Loucy (cell line): ENCODE results near the gene GUCY1A2.

Experiments used
- H2AFZ ChIP-seq: fragments of 200-600 bp; sonication (generic); 2 replicates; pipeline ENCODE4 v1.6.0; 2016; ENCODE audit warnings: antibody characterized with exemption, mild to moderate bottlenecking, low read length, moderate library complexity
- H3F3A ChIP-seq: fragments of 200-600 bp; 2 replicates; pipeline ENCODE4 v1.6.0; 2016; ENCODE audit warnings: antibody characterized with exemption, low read depth, mild to moderate bottlenecking
- H3K27me3 ChIP-seq: fragments of 200-600 bp; sonication (generic); 2 replicates; pipeline ENCODE4 v1.6.1; 2014; ENCODE audit warnings: low read length, mild to moderate bottlenecking; ENCODE audit not compliant: insufficient read depth, poor library complexity, severe bottlenecking
- H3K36me3 ChIP-seq: fragments of 200-600 bp; sonication (generic); 2 replicates; pipeline ENCODE4 v1.6.1; 2016; ENCODE audit warnings: low read length; ENCODE audit not compliant: insufficient read depth
- H3K4me1 ChIP-seq: fragments of 200-600 bp; sonication (generic); 2 replicates; pipeline ENCODE4 v1.5.1; 2014; ENCODE audit warnings: low read length, mild to moderate bottlenecking; ENCODE audit not compliant: insufficient read depth, poor library complexity, severe bottlenecking
- H3K4me2 ChIP-seq: fragments of 200-600 bp; sonication (generic); 2 replicates; pipeline ENCODE4 v1.6.0; 2014; ENCODE audit warnings: antibody characterized with exemption, low read length, low read depth, mild to moderate bottlenecking; ENCODE audit not compliant: poor library complexity, severe bottlenecking
- H3K4me3 ChIP-seq: fragments of 200-600 bp; sonication (generic); 2 replicates; pipeline ENCODE4 v1.5.1; 2014; ENCODE audit warnings: low read length, mild to moderate bottlenecking, mixed read lengths; ENCODE audit not compliant: poor library complexity, severe bottlenecking
- H3K79me2 ChIP-seq: fragments of 200-600 bp; sonication (generic); 2 replicates; pipeline ENCODE4 v1.6.1; 2014; ENCODE audit warnings: low read length; ENCODE audit not compliant: insufficient read depth
- H3K9ac ChIP-seq: fragments of 200-600 bp; sonication (generic); 2 replicates; pipeline ENCODE4 v1.6.0; 2014; ENCODE audit warnings: mild to moderate bottlenecking, low read depth, low read length, moderate library complexity; ENCODE audit not compliant: poor library complexity, severe bottlenecking
- H3K9me2 ChIP-seq: fragments of 200-600 bp; sonication (generic); replicated peaks from 2 replicates; pipeline ENCODE4 v1.6.1; 2016; ENCODE audit warnings: low read depth, low read length, mixed read lengths
- H3K9me3 ChIP-seq: fragments of 200-600 bp; sonication (generic); 2 replicates; pipeline ENCODE4 v1.6.1; 2014; ENCODE audit warnings: mild to moderate bottlenecking, antibody characterized with exemption, low read length, low read depth; ENCODE audit not compliant: insufficient read depth
- H4K20me1 ChIP-seq: fragments of 200-600 bp; sonication (generic); 2 replicates; pipeline ENCODE4 v1.6.0; 2014; ENCODE audit warnings: antibody characterized with exemption, low read length, mild to moderate bottlenecking; ENCODE audit not compliant: insufficient read depth, poor library complexity, severe bottlenecking
- CTCF ChIP-seq: fragments of 200-600 bp; sonication (generic); conservative IDR thresholded peaks from 2 replicates; pipeline ENCODE4 v1.5.1; 2014; ENCODE audit warnings: mild to moderate bottlenecking, antibody characterized with exemption, low read length
- EZH2phosphoT487 ChIP-seq: fragments of 200-600 bp; IDR thresholded peaks from 2 replicates; pipeline ENCODE4 v1.6.1; 2018; ENCODE audit warnings: antibody characterized with exemption, mild to moderate bottlenecking, moderate library complexity, borderline replicate concordance

The GUCY1A2 gene

GRCh38 chr11:106959800-106960199 is 58.5 kb downstream of the GUCY1A2 start:
- H3K4me1 ChIP-seq, result no peaks in the 10 kb centered on the region
- no peaks in the 10 kb centered on the region for H4K20me1 ChIP-seq
- TF ChIP-seq EZH2phosphoT487 (no peak), CTCF (no peak)
- no peaks in the 10 kb centered on the region for H3K27me3 ChIP-seq
- H3K36me3 ChIP-seq, result no peaks in the 10 kb centered on the region
- no peak overlapping the region for H3K4me3 ChIP-seq
- H3K9me2 ChIP-seq, result no peaks in the 10 kb centered on the region
- no peaks in the 10 kb centered on the region for H3K79me2 ChIP-seq
- no peak overlapping the region for H3K4me2 ChIP-seq
- H3F3A ChIP-seq, result no peaks in the 10 kb centered on the region
- no peak overlapping the region for H3K9ac ChIP-seq
- H2AFZ ChIP-seq, result no peak overlapping the region
- H3K9me3 ChIP-seq, result no peaks in the 10 kb centered on the region

GRCh38 chr11:106959386-106959785 is 58.9 kb downstream of the GUCY1A2 start:
- no peaks in the 10 kb centered on the region for H3K9me2 ChIP-seq
- no peaks in the 10 kb centered on the region for H3K79me2 ChIP-seq
- H3K4me1 ChIP-seq, result no peaks in the 10 kb centered on the region
- no peak overlapping the region for H3K4me2 ChIP-seq
- H3K36me3 ChIP-seq, result no peaks in the 10 kb centered on the region
- H3K9me3 ChIP-seq, result no peaks in the 10 kb centered on the region
- no peak overlapping the region for H2AFZ ChIP-seq
- no peaks in the 10 kb centered on the region for H3K27me3 ChIP-seq
- H3F3A ChIP-seq, result no peaks in the 10 kb centered on the region
- no peak for TF ChIP-seq EZH2phosphoT487
- TF ChIP-seq CTCF, result no peak
- no peak overlapping the region for H3K4me3 ChIP-seq
- no peaks in the 10 kb centered on the region for H4K20me1 ChIP-seq
- H3K9ac ChIP-seq, result no peak overlapping the region

GRCh38 chr11:106958517-106959248 is 59.6 kb downstream of the GUCY1A2 start:
- no peaks in the 10 kb centered on the region for H3K36me3 ChIP-seq
- no peak overlapping the region for H2AFZ ChIP-seq
- H3K79me2 ChIP-seq, result no peaks in the 10 kb centered on the region
- no peak for TF ChIP-seq CTCF
- no peak for TF ChIP-seq EZH2phosphoT487
- H3K9ac ChIP-seq, result no peak overlapping the region
- H3K9me2 ChIP-seq, result no peaks in the 10 kb centered on the region
- H4K20me1 ChIP-seq, result no peaks in the 10 kb centered on the region
- H3K4me3 ChIP-seq, result no peak overlapping the region
- no peaks in the 10 kb centered on the region for H3K9me3 ChIP-seq
- H3K4me2 ChIP-seq, result no peak overlapping the region
- no peaks in the 10 kb centered on the region for H3K4me1 ChIP-seq
- H3F3A ChIP-seq, result no peaks in the 10 kb centered on the region
- H3K27me3 ChIP-seq, result no peaks in the 10 kb centered on the region
